ENCODE measurements around the gene COL24A1. TPM values are rescaled to one million over a fixed set of nuclear protein-coding genes. Genes with fewer than 3 reads are reported as not detected.
A peak's percentile ranks its signal among the peaks of the same experiment; 100 is the strongest.

Gene COL24A1
- total and polyA plus RNA-seq, 2 experiments from 2014 or later: 0.32 to 0.54 TPM

GRCh38 chr1:86190873-86191272, 34.3 kb upstream of the COL24A1 start:
- Histone ChIP-seq H3K27me3 (no peaks in the 10 kb centered on the region), H3K27ac (no peak overlapping the region), H3K36me3 (no peaks in the 10 kb centered on the region), H3K4me1 (ENCODE audit: low read depth) (no peaks in the 10 kb centered on the region), H3K9me3 (ENCODE audit: low read depth) (no peaks in the 10 kb centered on the region), H3K4me3 (no peak overlapping the region)
- no peak for DNase-seq (ENCODE audit: low read depth in 1 of 2, low spot score in 1 of 2)
- no peak for TF ChIP-seq CTCF (IDR thresholded peaks at IDR 0.05; ENCODE audit: low read depth, low read length)

- Histone ChIP-seq H3K9me3 (ENCODE audit: low read depth) (no peaks in the 10 kb centered on the region), H3K27ac (no peak overlapping the region), H3K27me3 (no peaks in the 10 kb centered on the region), H3K36me3 (no peaks in the 10 kb centered on the region), H3K4me1 (ENCODE audit: low read depth) (no peaks in the 10 kb centered on the region), H3K4me3 (no peak overlapping the region)
- TF ChIP-seq CTCF (IDR thresholded peaks at IDR 0.05; ENCODE audit: low read depth, low read length): no peak
- DNase-seq (ENCODE audit: low read depth in 1 of 2, low spot score in 1 of 2): no peak
These were observed 27.9 kb upstream of the COL24A1 start for GRCh38 chr1:86184426-86184825.

- Histone ChIP-seq H3K27ac (no peak overlapping the region), H3K36me3 (no peaks in the 10 kb centered on the region), H3K9me3 (ENCODE audit: low read depth) (no peaks in the 10 kb centered on the region), H3K27me3 (no peaks in the 10 kb centered on the region), H3K4me1 (ENCODE audit: low read depth) (no peaks in the 10 kb centered on the region), H3K4me3 (no peak overlapping the region)
- DNase-seq (ENCODE audit: low read depth in 1 of 2, low spot score in 1 of 2): peak in 1 of 2 donors; percentile 66
- no peak for TF ChIP-seq CTCF (IDR thresholded peaks at IDR 0.05; ENCODE audit: low read depth, low read length)
These were observed 27.2 kb upstream of the COL24A1 start for GRCh38 chr1:86183810-86184209.

GRCh38 chr1:86176226-86176625, 19.7 kb upstream of the COL24A1 start:
- Histone ChIP-seq H3K36me3 (no peaks in the 10 kb centered on the region), H3K27me3 (no peaks in the 10 kb centered on the region), H3K9me3 (ENCODE audit: low read depth) (no peaks in the 10 kb centered on the region), H3K4me1 (ENCODE audit: low read depth) (no peaks in the 10 kb centered on the region), H3K27ac (no peak overlapping the region), H3K4me3 (no peak overlapping the region)
- DNase-seq (ENCODE audit: low read depth in 1 of 2, low spot score in 1 of 2): no peak
- TF ChIP-seq CTCF (IDR thresholded peaks at IDR 0.05; ENCODE audit: low read depth, low read length): no peak

- Histone ChIP-seq H3K36me3 (no peaks in the 10 kb centered on the region), H3K4me3 (no peak overlapping the region), H3K9me3 (ENCODE audit: low read depth) (no peaks in the 10 kb centered on the region), H3K27ac (no peak overlapping the region), H3K4me1 (ENCODE audit: low read depth) (no peaks in the 10 kb centered on the region), H3K27me3 (no peaks in the 10 kb centered on the region)
- no peak for DNase-seq (ENCODE audit: low read depth in 1 of 2, low spot score in 1 of 2)
- TF ChIP-seq CTCF (IDR thresholded peaks at IDR 0.05; ENCODE audit: low read depth, low read length): no peak
These were observed 19.2 kb upstream of the COL24A1 start for GRCh38 chr1:86175756-86176155.

- peak; percentile 18 for TF ChIP-seq CTCF (IDR thresholded peaks at IDR 0.05; ENCODE audit: low read depth, low read length)
- Histone ChIP-seq H3K27me3 (no peaks in the 10 kb centered on the region), H3K27ac (no peak overlapping the region), H3K4me3 (no peak overlapping the region), H3K36me3 (no peaks in the 10 kb centered on the region), H3K9me3 (ENCODE audit: low read depth) (no peaks in the 10 kb centered on the region), H3K4me1 (ENCODE audit: low read depth) (no peaks in the 10 kb centered on the region)
- DNase-seq (ENCODE audit: low read depth in 1 of 2, low spot score in 1 of 2): no peak
These were observed 13.1 kb upstream of the COL24A1 start for GRCh38 chr1:86169625-86170024.
